K562 (cell line): ENCODE results near the gene SEC31A. TPM values are rescaled to one million over a fixed set of nuclear protein-coding genes. Genes with fewer than 3 reads are reported as not detected.

Source experiments
- ATAC-seq: fragments of 200-7000 bp; cut with Tn5 transposase; 3 replicates; pipeline ENCODE4 v1.9.1; 2020; ENCODE audit warnings: moderate library complexity
- BruUV-seq: library from RNA; stranded (reverse); fragments of 400-500 nt; replicated peaks from 2 replicates; lab custom pipeline; 2021; lab: Mats Ljungman, UMichigan
- CTCF ChIA-PET: fragments of 300-600 bp; formaldehyde crosslinking; extraction: SDS; loops from one replicate; lab custom pipeline; 2021; ENCODE audit warnings: low intra/inter-chr PET ratio; lab: Yijun Ruan, JAX
- POLR2A ChIA-PET: fragments of 300-600, 350-650 bp; sonication (Branson Sonifier 250); formaldehyde crosslinking; extraction: SDS; loops from one replicate; lab custom pipeline; 2021; ENCODE audit warnings: antibody characterized with exemption, inconsistent platforms; lab: Yijun Ruan, JAX
- DNase-seq, 4 experiments: peaks; one replicate each; pipeline versions ENCODE4 v3.0.0 to v3.0.0-alpha.2; 2011 to 2018; ENCODE audit warnings: low spot score in 3 of 4, mixed read lengths in 3 of 4; ENCODE audit errors: extremely low read depth in 1 of 4
- FAIRE-seq: peaks from 2 replicates; lab custom pipeline; 2011; peaks lifted over from hg19 to GRCh38; lab: Jason Lieb, UNC
- H2AFZ ChIP-seq: 2 replicates; pipeline ENCODE4 v1.6.0; 2011; ENCODE audit warnings: low read depth, low read length, control low read depth, inconsistent platforms
- H3K27ac ChIP-seq: fragments of 200-600 bp; 3 replicates; pipeline ENCODE4 v1.8.0; 2011; ENCODE audit warnings: low read depth, mild to moderate bottlenecking, control low read depth, inconsistent platforms, low read length, moderate library complexity, mixed read lengths; ENCODE audit errors: extremely low read depth
- H3K27me3 ChIP-seq, 2 experiments: fragments of 300-600 bp in 1 of 2; 2 replicates in 1 of 2; 3 replicates in 1 of 2; pipeline versions ENCODE4 v1.6.0 to v1.8.0; 2011; ENCODE audit warnings: inconsistent platforms in 2 of 2, low read length in 2 of 2, mild to moderate bottlenecking in 1 of 2, mixed read lengths in 1 of 2, moderate library complexity in 1 of 2; ENCODE audit not compliant: control insufficient read depth in 2 of 2, insufficient read depth in 2 of 2
- H3K36me3 ChIP-seq: fragments of 300-600 bp; 3 replicates; pipeline ENCODE4 v1.8.0; 2011; ENCODE audit warnings: mild to moderate bottlenecking, low read length, inconsistent platforms; ENCODE audit not compliant: control insufficient read depth, insufficient read depth
- H3K4me1 ChIP-seq, 2 experiments: fragments of 200-600 bp in 1 of 2; replicated peaks in 1 of 2; 2 replicates in 1 of 2; 3 replicates in 1 of 2; pipeline versions ENCODE4 v1.5.1 to v1.8.0; 2011; ENCODE audit warnings: inconsistent platforms in 2 of 2, low read length in 2 of 2, mild to moderate bottlenecking in 1 of 2, mixed read lengths in 1 of 2, moderate library complexity in 1 of 2; ENCODE audit not compliant: control insufficient read depth in 2 of 2, insufficient read depth in 2 of 2
- H3K4me2 ChIP-seq: 2 replicates; pipeline ENCODE4 v1.6.1; 2011; ENCODE audit warnings: low read length, control low read depth, inconsistent platforms, mixed read lengths; ENCODE audit not compliant: insufficient read depth
- H3K4me3 ChIP-seq: fragments of 200-600 bp; sonication (generic), shearing (Covaris generic); 2 replicates; pipeline ENCODE4 v1.5.1; 2016; ENCODE audit warnings: control low read depth, inconsistent platforms
- H3K79me2 ChIP-seq: fragments of 200-600 bp; 3 replicates; pipeline ENCODE4 v1.8.0; 2011; ENCODE audit warnings: low read length, inconsistent platforms; ENCODE audit not compliant: control insufficient read depth, insufficient read depth
- H3K9ac ChIP-seq, 2 experiments: 2 replicates each; pipeline versions ENCODE4 v1.6.0 to v1.6.1; 2011; ENCODE audit warnings: low read depth in 2 of 2, low read length in 2 of 2, control low read depth in 1 of 2, inconsistent platforms in 1 of 2, mild to moderate bottlenecking in 1 of 2, mixed read lengths in 1 of 2; ENCODE audit not compliant: insufficient read depth in 1 of 2
- H3K9me1 ChIP-seq: one replicate; pipeline ENCODE4 v1.6.0; 2011; ENCODE audit warnings: inconsistent platforms, mild to moderate bottlenecking, low read length, moderate library complexity; ENCODE audit not compliant: control insufficient read depth, insufficient read depth
- H3K9me3 ChIP-seq: replicated peaks from 2 replicates; pipeline ENCODE4 v1.5.1; 2011; ENCODE audit warnings: low read depth, low read length, inconsistent platforms; ENCODE audit not compliant: control insufficient read depth, insufficient read depth
- H4K20me1 ChIP-seq: replicated peaks from 2 replicates; pipeline ENCODE4 v1.6.1; 2011; ENCODE audit warnings: low read length, inconsistent platforms, mixed read lengths; ENCODE audit not compliant: control insufficient read depth, insufficient read depth
- ATF7 ChIP-seq: fragments of 450-650 bp; IDR thresholded peaks from 2 replicates; pipeline ENCODE4 v1.7.1; 2014; ENCODE audit warnings: mild to moderate bottlenecking, moderate library complexity
- ILF3 ChIP-seq: fragments of 450-650 bp; IDR thresholded peaks from 2 replicates; pipeline ENCODE4 v1.6.1; 2018; ENCODE audit warnings: antibody characterized with exemption, mild to moderate bottlenecking, moderate library complexity, borderline replicate concordance
- KAT8 ChIP-seq: fragments of 450-650 bp; IDR thresholded peaks from 2 replicates; pipeline ENCODE4 v1.6.1; 2016; ENCODE audit warnings: low read depth, mild to moderate bottlenecking
- KLF16 ChIP-seq: IDR thresholded peaks from 2 replicates; pipeline ENCODE4 v1.6.1; 2016; ENCODE audit warnings: antibody characterized with exemption
- SIRT6 ChIP-seq: IDR thresholded peaks from one replicate; pipeline ENCODE4 v1.6.1; 2012; ENCODE audit warnings: low read depth, mild to moderate bottlenecking, control low read depth, inconsistent platforms, low read length, moderate library complexity
- TBP ChIP-seq: optimal IDR thresholded peaks from 2 replicates; pipeline ENCODE3; 2011; ENCODE audit warnings: low read depth, low read length, improper control_type of control experiment
- ZNF445 ChIP-seq: fragments of 250-450 bp; sonication (Bioruptor Pico); IDR thresholded peaks from 2 replicates; pipeline ENCODE4 v1.4.0; 2020; ENCODE audit warnings: low read depth, mild to moderate bottlenecking, moderate library complexity
- ZNF778 ChIP-seq: fragments of 450-650 bp; formaldehyde crosslinking; IDR thresholded peaks from 2 replicates; pipeline ENCODE4 v1.4.0; 2020; ENCODE audit warnings: mild to moderate bottlenecking, moderate library complexity
- WGBS: fragments of 100-300 bp; shearing (Covaris generic); methylation state at CpG from one replicate; pipeline ENCODE4 v1.1.6; 2016; ENCODE audit warnings: low coverage, mixed read lengths; ENCODE audit not compliant: insufficient coverage; ENCODE audit errors: missing lambda C conversion rate; 5-methylcytosine and 5-hydroxymethylcytosine counted together
- in situ Hi-C: fragments of 300-500 bp; cut with MboI; formaldehyde crosslinking; loops from 4 replicates; pipeline ENCODE4 v1.15.0; 2018; ENCODE audit warnings: inconsistent platforms, mixed read lengths
- intact Hi-C: fragments of 100-400 bp; cut with micrococcal nuclease; formaldehyde crosslinking; loops from 2 replicates; pipeline ENCODE4 v1.14.2; 2022
- polyA plus RNA-seq, 8 experiments: library from polyadenylated mRNA; depleted of rRNA in 4 of 8; stranded (reverse) in 5 of 8; unstranded in 3 of 8; fragments of >200 nt; fragmentation: Nextera tagmentation in 2 of 8; fragmentation: Illumina TruSeq in 1 of 8; extraction: Ambion mirVana in 2 of 8; extraction: Trizol in 1 of 8; gene quantifications; 2 replicates each; pipeline versions ENCODE4 v1.2.1 to v1.2.3, GENCODE V29; 2011 to 2014; ENCODE audit warnings: inconsistent platforms in 1 of 8, missing spikeins in 1 of 8
- total RNA-seq, 7 experiments: library from RNA; depleted of rRNA in 6 of 7; stranded (reverse); fragments of >200 nt in 6 of 7; fragmentation: Illumina TruSeq in 2 of 7; extraction: Trizol in 2 of 7; gene quantifications; 2 replicates each; pipeline versions ENCODE4 v1.2.1 to v1.2.3, GENCODE V29; 2011 to 2021; ENCODE audit warnings: low replicate concordance in 1 of 7
- TF ChIP-seq, protein P1 (sequence below): fragments of 450-650 bp; IDR thresholded peaks from 2 replicates; pipeline ENCODE4 v1.6.1; 2017; ENCODE audit warnings: antibody characterized with exemption
- TF ChIP-seq, protein P2 (sequence below): fragments of 250-450 bp; sonication (Bioruptor Pico); IDR thresholded peaks from 2 replicates; pipeline ENCODE4 v1.8.0; 2021; ENCODE audit warnings: mild to moderate bottlenecking, moderate library complexity

SEC31A gene
- total and polyA plus RNA-seq, 9 of the 15 experiments (the other 6 are each of a cell fraction or from before 2014, with no cell fraction given): 78.9 to 241 (median 173) TPM

DNA sequence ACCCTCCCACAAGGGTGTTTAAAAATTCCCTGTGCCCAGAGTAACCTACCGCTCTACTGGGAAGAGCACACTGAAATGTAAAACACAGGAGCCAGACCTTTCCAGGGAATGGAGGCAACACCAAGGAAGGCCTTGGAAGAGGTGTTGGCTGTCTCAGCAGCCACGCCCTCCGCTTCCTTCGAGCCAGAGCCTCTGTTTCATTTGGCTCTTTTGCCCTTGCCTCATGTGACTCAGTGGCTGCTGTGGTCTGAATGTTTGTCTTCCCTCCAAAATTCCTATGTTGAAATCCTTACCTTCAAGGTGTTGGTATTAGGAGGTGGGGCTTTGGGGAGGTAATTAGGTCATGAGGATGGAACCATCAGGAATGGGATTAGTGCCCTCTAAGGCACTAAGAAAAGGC is 103.6 kb downstream of the SEC31A start:
- Histone ChIP-seq H3K9me3 (no peaks in the 10 kb centered on the region), H3K36me3 (no peaks in the 10 kb centered on the region), H3K4me2 (no peak overlapping the region), H3K9me1 (no peaks in the 10 kb centered on the region), H3K4me3 (no peak overlapping the region), H4K20me1 (no peaks in the 10 kb centered on the region), H3K4me1 (no peaks in the 10 kb centered on the region), H3K9ac (no peak overlapping the region; a peak in 1 of 4 replicates), H2AFZ (no peak overlapping the region), H3K79me2 (no peaks in the 10 kb centered on the region), H3K27ac (no peak overlapping the region), H3K27me3 (peaks cover 34 to 55% of the 10 kb centered on the region in 2 experiments)
- ChIA-PET CTCF (no interaction called here), POLR2A (no interaction called here)
- no peak for FAIRE-seq
- intact Hi-C loops: no loop called here
- no peak for ATAC-seq
- TF ChIP-seq KLF16: no peak
- no peak for TF ChIP-seq ZNF445 (CRISPR knock-in tag)
- TF ChIP-seq TBP: no peak
- no peak for TF ChIP-seq ZNF778
- TF ChIP-seq, protein P1, sequence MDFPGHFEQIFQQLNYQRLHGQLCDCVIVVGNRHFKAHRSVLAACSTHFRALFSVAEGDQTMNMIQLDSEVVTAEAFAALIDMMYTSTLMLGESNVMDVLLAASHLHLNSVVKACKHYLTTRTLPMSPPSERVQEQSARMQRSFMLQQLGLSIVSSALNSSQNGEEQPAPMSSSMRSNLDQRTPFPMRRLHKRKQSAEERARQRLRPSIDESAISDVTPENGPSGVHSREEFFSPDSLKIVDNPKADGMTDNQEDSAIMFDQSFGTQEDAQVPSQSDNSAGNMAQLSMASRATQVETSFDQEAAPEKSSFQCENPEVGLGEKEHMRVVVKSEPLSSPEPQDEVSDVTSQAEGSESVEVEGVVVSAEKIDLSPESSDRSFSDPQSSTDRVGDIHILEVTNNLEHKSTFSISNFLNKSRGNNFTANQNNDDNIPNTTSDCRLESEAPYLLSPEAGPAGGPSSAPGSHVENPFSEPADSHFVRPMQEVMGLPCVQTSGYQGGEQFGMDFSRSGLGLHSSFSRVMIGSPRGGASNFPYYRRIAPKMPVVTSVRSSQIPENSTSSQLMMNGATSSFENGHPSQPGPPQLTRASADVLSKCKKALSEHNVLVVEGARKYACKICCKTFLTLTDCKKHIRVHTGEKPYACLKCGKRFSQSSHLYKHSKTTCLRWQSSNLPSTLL: no peak
- no peak for TF ChIP-seq KAT8
- no peak for TF ChIP-seq SIRT6
- TF ChIP-seq, protein P2, sequence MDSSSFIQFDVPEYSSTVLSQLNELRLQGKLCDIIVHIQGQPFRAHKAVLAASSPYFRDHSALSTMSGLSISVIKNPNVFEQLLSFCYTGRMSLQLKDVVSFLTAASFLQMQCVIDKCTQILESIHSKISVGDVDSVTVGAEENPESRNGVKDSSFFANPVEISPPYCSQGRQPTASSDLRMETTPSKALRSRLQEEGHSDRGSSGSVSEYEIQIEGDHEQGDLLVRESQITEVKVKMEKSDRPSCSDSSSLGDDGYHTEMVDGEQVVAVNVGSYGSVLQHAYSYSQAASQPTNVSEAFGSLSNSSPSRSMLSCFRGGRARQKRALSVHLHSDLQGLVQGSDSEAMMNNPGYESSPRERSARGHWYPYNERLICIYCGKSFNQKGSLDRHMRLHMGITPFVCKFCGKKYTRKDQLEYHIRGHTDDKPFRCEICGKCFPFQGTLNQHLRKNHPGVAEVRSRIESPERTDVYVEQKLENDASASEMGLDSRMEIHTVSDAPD (CRISPR knock-in tag): no peak
- TF ChIP-seq ATF7: no peak
- no peak for TF ChIP-seq ILF3
- no TSS peak for BruUV-seq
- 2% methylated on average over 4 of the region's 4 CpGs for WGBS
- in situ Hi-C loops: no loop called here
- no peak for DNase-seq
